Activated CD4-positive, alpha-beta T cell treated with anti-CD3 and anti-CD28 coated beads for 4 hours (primary cell): Measurements from ENCODE around the gene TRPV2.
"Not testable (repeated sequence)": the region's sequence is repeated elsewhere in the genome, so short reads cannot be mapped to it uniquely, and the experiment has no call there.

Experiments
- DNase-seq, 2 donors: peaks; one replicate each; pipeline ENCODE4 v3.0.0-alpha.2; 2020

TRPV2 gene

GRCh38 chr17:16437083-16437482, 21.7 kb downstream of the TRPV2 start:
- DNase-seq, result no peak

GRCh38 chr17:16438173-16438556, 22.8 kb downstream of the TRPV2 start:
- no peak for DNase-seq

DNA sequence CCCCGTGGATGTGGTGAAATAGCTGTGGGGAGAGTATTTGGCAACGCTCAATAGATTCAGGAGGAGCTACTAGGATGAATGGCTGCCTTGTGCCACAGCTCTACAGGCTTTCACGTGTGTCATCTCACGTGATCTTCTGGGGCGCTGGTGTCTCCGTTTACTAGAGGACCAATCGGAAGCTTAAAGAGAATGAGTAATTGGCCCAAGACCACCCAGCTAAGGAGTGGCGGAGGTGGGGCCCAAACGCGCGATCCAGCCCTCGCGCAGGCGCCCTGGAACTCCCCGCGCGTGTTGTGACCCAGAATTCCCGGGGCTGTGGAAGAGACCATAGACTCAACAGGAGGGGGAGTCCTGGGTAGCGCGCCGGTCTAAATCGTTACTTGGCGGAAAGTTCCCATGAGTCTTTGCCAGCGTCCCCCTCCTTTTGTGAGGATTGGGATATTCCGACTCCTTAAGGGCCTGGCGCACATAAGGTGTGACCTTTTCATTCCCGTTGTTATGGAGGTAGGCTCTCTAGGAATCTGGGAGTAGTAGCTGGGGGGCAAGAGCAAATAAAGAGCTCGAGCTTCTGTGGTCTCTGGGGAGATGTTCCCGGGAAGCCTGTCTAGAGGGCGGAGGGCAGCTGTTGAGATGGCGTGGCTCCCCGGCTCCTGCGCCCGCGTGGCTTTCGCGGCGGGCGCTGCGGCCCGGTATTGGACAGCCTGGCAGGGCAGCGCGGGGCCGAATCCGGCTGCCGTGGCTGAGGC, 23.4 kb downstream of the TRPV2 start:
- DNase-seq, result peak; percentile 93 to 96

DNA sequence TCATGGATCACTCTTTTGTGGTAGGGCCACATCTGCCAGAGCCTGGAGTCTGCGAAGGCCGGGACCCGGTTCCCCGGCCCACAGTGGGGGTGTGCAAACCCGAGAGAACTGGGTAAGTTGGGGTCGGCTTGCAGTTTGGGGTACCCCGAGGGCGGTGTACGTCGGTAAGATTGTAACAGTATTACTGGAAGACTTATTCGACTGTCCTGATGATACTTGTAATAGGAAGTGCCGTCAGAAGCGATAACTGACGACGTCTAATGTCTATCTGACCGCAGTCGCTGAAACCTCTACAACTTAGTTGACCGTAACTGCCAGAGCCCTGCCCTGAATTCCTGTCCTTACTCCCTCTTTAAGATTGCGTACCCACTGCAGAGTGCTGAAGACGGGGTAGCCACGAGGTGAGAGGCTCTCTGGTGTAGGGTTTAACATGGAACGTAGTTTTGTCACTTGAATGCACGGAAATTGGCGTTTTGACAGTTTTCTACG, 24.0 kb downstream of the TRPV2 start:
- peak in 1 of 2 donors; percentile 20 for DNase-seq

DNA sequence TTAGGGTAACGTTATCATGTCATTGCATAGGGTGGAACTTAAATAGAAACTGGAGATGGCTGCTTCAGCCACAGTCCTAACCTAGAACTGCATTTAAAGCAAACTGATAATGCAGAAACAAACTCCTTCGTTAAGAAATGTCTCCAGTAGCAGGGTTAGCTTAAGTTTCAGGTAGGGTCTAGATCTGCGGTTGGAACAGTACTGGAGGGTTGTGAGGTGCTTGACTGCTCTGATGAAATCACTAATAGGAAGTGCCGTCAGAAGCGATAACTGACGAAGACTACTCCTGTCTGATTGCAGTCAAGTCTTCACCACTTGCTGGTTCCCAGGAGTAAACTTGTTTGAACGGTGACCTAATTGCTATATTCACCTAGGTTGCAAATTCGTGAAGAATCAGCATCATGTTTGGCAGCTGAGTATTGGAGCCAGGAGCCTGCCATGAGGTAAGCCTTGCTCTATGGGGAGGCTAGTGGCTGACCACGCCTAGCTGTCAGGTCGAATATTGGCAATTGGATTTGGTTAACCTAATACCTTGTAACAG, 24.5 kb downstream of the TRPV2 start:
- DNase-seq, result peak; percentile 35 to 38

DNA sequence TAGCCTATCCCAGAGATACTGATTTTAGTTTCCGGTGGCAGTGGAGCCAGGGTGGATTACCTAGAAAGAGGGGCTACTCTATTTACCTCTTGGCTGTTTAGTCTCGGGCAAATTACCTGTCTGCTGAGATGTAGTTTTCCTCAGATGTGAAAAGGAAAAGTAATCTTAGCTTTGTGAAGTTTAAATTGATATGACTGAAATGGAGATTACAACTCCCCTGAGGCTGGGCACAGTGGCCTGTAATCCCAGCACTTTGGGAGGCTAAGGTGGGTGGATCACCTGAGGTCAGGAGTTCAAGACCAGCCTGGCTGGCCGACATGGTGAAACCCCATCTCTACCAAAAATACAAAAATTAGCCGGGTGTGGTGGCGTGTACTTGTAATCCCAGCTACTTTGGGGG, 25.0 kb downstream of the TRPV2 start:
- DNase-seq, result not testable (repeated sequence)

DNA sequence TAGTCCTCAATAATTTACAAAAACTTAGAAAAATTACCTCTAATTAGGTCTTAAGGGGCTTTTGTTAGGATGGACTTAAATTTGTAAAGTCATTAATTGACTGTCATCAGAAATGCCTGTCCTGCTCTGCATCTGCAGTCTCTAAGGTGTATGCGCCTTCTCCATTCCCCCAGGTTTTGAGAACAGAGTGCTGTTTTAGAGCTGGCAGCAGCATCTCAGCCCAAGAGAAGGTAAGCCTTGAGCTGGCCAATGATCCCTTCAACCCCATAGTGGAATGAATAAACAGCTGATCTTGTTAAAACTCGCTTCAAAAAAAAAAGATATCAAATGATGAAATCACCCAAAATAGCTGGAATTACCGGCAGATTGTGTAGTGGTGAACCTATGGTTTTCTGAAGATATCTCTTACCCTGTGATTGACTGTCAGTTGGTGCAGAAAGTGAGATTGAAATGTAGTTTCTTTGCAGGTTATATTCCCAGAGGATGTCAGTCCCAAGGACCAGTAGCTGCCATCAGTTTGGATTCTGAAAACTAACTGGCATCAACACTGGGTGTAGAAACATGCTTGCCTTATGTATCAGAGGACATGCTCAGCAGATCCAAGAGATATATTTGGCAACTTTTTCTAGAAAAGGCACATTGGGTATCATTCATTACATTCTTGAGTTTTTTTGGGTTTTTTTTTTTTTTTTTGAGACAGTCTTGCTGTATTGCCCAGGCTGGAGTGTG, 25.7 kb downstream of the TRPV2 start:
- no peak for DNase-seq

DNA sequence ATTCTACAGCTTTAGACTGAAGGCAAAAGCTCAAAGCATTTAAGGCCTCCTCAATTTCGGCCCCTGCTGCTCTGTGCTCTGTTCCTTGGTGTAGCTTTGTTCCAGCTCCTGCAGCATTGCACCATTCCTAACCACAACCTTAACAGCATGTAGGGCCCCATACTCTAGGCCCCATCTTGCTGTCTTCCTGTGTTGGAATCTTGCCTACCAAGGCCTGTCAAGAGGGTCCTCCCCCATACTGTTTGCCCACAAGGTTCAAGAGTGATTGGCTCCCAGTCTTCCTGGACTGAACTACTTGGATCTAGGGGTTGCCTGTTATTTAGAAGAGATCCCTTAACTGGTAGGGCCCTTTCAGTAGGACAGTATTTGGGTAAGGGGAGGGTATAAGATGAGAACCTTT, 26.8 kb downstream of the TRPV2 start:
- DNase-seq, result no peak

DNA sequence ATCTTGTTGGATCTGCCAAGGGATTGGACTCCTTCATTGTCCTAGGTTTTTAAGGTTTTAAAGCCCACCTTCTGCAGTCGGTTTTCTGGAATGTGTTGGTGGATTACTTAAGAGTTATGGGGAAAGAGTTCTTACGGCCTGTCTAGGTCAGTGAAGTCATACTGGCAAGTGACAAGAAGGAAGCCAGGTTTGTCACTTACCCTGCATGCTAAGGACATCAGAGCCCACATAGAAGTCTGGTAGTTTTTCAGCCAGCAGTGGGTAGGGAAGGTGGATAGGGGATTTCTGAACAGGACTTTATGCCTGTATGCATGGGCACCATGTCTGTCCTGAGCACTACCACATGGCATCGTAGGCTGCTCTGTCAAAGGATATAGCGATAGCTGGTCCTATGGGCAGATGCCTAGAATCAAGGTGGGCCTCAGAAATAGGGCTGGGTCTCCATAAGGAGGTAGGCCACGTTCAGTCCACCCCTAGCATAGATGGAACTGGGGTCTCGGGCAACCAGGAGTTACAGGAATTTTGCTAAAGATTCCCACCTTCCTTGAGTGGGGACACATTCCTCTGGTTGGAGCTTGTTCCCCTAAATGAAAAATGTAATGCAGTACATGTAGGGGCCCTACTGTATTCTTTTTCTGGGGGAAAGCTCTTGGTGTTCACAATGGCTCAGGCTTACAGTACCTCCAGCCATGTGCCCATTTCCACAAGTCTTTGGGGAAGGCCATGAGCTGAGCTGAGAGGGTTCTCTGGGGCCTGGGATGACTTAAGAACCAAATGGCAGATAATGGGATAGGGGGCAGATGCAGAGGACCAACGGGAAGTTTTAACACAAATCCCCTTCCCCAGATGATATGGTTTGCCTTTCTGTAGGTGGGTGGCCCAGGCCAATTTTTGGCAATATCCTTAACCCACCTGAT, 27.5 kb downstream of the TRPV2 start:
- DNase-seq, result no peak

GRCh38 chr17:16443511-16444257, 28.3 kb downstream of the TRPV2 start:
- no peak for DNase-seq

GRCh38 chr17:16444258-16444886, 29.0 kb downstream of the TRPV2 start:
- no peak for DNase-seq

DNA sequence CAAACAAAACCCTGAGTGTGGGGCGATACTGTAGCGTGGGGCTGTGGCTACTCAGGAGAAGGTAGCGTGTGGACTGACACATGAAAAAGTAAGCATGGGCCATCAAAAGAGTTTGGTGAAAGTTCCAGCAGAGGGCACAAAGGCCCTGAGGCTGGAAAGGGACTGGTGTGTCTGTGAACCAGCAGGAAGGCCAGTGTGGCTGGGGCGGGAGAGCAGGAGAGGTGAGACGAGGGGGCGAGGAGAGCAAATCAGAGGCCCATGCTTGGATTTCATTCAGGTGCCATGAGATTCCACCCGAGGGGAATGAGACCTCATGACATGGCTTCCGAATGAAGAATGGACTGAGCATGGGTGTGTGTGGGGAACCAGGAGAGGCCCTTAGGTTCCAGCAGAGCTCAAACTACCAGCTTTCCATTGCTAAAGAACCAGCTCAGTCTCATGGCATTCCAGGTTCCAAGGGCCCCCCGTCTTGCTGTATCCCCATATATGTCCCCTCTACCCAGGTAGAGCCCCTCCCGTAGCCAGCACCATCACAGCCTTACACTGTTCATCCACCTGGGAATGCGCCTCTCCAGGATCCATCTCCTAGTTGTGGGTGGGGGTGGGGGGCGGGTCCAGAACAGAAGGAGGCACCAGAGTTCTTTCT, 31.1 kb downstream of the TRPV2 start:
- no peak for DNase-seq

DNA sequence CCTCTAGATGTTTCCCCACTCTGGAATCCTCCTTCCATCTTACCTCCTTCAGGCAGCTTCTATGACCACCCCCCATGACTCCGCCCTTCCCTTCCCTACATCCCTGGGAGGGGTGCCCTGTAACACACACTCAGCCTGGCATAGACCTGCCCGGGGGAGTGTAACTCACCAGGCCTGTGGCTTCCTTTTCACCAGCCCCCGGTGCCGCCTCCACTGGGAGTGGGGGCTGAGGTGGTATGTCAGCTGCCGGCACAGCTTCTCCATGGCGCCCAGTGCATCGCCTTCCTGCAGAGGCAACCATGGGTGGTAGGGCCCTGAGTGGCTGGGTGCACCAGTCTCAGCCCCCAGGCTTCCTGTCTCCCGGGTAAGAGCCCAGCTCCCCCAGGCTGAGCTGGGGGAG, 32.3 kb downstream of the TRPV2 start:
- DNase-seq, result no peak

DNA sequence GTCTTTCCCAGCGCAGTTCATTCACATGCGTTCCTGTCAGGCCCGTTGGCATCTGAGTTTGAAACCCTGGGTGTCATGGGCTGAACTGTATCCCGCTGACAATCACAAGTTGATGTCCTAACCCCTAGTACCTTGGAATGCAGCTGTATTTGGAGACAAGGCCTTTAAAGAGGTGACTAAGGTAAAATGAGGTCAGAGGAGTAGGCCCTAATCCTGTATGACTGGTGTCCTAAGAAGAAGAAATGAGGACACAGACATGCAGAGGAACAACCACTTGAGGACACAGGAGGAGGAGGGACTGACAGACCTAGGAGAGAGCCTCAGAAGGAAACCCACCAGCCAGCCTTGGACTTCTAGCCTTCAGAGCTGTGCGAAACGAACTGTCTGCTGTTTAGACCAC, 33.1 kb downstream of the TRPV2 start:
- no peak for DNase-seq

DNA sequence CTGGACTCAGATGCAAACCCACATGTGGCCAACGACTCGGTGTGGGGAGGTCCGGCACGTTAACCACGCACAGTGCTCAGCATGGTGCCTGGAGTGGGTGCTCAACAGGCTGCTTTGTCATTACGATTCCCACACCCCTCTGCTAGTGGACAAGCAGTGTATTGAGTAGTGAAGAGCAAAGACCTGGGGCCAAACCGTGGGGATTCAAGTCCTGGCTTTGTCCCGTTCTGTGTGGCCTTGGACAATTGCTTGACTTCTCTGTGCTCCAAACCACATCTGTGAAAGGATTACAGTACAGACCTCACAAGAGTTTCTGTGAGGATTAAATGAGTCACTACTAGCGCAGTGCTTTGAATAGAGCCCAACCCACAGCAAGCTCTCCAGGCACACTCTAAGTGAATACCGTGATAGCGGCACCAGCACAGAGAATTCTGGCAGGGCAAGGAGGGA, 33.8 kb downstream of the TRPV2 start:
- no peak for DNase-seq

DNA sequence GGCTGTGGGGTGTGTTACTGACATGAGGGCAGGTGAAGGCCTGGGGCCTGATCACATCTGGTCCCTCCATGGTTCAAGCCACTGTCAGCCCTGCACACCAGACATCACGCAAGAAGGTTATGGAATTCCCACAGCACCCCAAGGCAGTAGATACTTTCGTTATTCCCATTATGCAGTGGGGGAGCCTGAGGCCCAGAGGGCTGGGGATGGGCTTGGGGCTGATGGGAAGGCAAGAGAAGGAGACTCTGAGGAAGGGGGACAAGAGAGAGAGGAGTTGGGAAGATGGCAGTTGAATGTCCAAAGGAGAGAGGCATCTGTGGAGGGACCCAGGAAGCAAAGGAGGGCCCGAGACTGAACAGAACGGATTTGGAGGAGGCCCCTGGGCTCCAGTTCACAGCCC, 34.7 kb downstream of the TRPV2 start:
- no peak for DNase-seq

DNA sequence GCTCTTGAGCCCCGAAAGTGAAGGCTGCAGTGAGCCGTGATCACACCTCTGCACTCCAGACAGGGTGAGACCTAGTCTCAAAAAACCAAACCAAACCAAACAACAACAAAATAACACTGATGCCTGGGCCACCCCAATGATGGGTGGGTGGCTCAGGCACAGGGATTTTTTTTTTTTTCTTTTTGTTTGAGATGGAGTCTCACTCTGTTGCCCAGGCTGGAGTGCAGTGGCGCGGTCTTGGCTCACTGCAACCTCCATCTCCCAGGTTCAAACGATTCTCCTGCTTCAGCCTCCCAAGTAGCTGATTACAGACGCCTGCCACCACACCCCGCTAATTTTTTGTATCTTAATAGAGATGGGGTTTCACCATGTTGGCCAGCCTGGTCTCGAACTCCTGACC, 36.9 kb downstream of the TRPV2 start:
- DNase-seq, result not testable (repeated sequence)

- DNase-seq, result no peak
Observed at GRCh38 chr17:16453493-16453851, 38.1 kb downstream of the TRPV2 start.

GRCh38 chr17:16455997-16456741, 40.8 kb downstream of the TRPV2 start:
- no peak for DNase-seq

DNA sequence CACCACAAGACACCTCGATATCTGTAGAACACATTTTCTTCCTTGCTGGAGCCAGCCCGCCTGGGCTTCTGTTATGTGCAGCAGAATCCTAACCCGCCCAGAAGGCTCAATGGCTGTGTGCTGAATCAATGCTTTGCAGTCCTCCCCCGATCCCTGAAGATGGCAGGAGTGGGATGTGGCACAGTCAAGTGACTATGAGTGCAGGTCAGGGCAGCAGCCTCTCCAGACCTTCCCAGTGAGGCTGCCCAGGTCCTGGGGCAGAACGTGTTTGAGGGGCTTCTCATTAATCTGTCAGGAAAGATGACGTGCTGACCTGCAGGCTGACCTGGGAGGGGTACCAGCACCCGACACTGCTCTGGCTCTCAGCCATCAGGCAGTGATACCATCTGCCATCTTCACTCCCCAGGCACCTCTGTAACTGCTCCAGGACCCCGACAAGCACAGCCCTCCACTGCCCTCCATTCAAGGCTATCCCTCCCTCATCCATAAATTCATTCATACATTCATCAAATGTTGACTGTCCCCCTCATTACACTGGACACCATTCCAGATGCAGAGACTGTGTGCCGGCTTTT, 41.5 kb downstream of the TRPV2 start:
- DNase-seq, result no peak
